OCI-LY3 (cell line): ENCODE results near the gene ARHGAP26.

Source experiments
- H2AFZ ChIP-seq: fragments of 200-600, 300-600 bp; shearing (Covaris generic); 2 replicates; pipeline ENCODE4 v1.6.0; 2014; ENCODE audit warnings: antibody characterized with exemption, low read depth, low read length
- H3K27ac ChIP-seq: fragments of 200-600, 300-600 bp; sonication (generic); 2 replicates; pipeline ENCODE4 v1.5.1; 2014; ENCODE audit warnings: mild to moderate bottlenecking, low read length, moderate library complexity, mixed read lengths
- H3K27me3 ChIP-seq: fragments of 200-600, 300-600 bp; sonication (generic); 2 replicates; pipeline ENCODE4 v1.6.1; 2014; ENCODE audit warnings: low read depth, low read length, mixed read lengths
- H3K36me3 ChIP-seq: fragments of 200-600, 300-600 bp; sonication (generic); replicated peaks from 2 replicates; pipeline ENCODE3; 2014; ENCODE audit warnings: low read depth, low read length, mixed read lengths
- H3K4me1 ChIP-seq: fragments of 300-600, 200-600 bp; sonication (generic); 2 replicates; pipeline ENCODE4 v1.6.1; 2014; ENCODE audit warnings: low read length, mixed read lengths
- H3K4me2 ChIP-seq: fragments of 200-600, 300-600 bp; sonication (generic); 2 replicates; pipeline ENCODE4 v1.6.1; 2014; ENCODE audit warnings: low read length, mixed read lengths
- H3K4me3 ChIP-seq: fragments of 300-600, 200-600 bp; sonication (generic); 2 replicates; pipeline ENCODE4 v1.5.1; 2014; ENCODE audit warnings: antibody characterized with exemption, mild to moderate bottlenecking, low read length, moderate library complexity
- H3K79me2 ChIP-seq: fragments of 300-600, 200-600 bp; shearing (Covaris generic); 2 replicates; pipeline ENCODE4 v1.6.1; 2014; ENCODE audit warnings: mild to moderate bottlenecking, low read length, mixed read lengths
- H3K9ac ChIP-seq: fragments of 300-600, 200-600 bp; shearing (Covaris generic); 2 replicates; pipeline ENCODE4 v1.6.0; 2014; ENCODE audit warnings: mild to moderate bottlenecking, low read length, moderate library complexity
- H3K9me3 ChIP-seq: fragments of 200-600, 300-600 bp; shearing (Covaris generic); 2 replicates; pipeline ENCODE4 v1.6.1; 2014; ENCODE audit warnings: low read length, mixed read lengths; ENCODE audit not compliant: insufficient read depth
- H4K20me1 ChIP-seq: fragments of 200-600, 300-600 bp; sonication (generic); 2 replicates; pipeline ENCODE4 v1.6.1; 2016; ENCODE audit warnings: low read length, mixed read lengths; ENCODE audit not compliant: insufficient read depth
- EZH2phosphoT487 ChIP-seq: fragments of 200-600 bp; shearing (Covaris generic); IDR thresholded peaks from 2 replicates; pipeline ENCODE4 v1.6.1; 2018; ENCODE audit warnings: antibody characterized with exemption, mixed run types, low read depth
- TF ChIP-seq, protein P1 (sequence below): fragments of 200-600, 300-600 bp; sonication (generic); IDR thresholded peaks from 2 replicates; pipeline ENCODE4 v1.5.1; 2014; ENCODE audit warnings: antibody characterized with exemption, low read length, low read depth

The ARHGAP26 gene

DNA sequence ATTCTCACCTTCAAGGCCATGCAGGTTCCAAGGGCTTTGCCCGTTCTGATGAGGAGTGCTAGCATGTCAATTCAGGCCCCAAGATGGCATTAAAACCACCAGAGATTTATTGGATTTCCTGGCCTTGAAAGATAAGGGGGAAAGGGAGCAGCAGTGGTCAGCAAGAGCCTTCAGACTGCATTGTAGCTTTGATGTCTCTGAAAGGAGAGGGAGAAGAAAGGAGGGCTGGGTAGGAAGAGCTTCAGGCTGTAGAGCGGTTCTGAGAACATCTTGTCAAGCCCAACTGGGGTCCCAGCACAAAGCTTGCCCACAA is 42.5 kb upstream of the ARHGAP26 start:
- Histone ChIP-seq H3K9ac (no peak overlapping the region), H3K27ac (no peak overlapping the region)

DNA sequence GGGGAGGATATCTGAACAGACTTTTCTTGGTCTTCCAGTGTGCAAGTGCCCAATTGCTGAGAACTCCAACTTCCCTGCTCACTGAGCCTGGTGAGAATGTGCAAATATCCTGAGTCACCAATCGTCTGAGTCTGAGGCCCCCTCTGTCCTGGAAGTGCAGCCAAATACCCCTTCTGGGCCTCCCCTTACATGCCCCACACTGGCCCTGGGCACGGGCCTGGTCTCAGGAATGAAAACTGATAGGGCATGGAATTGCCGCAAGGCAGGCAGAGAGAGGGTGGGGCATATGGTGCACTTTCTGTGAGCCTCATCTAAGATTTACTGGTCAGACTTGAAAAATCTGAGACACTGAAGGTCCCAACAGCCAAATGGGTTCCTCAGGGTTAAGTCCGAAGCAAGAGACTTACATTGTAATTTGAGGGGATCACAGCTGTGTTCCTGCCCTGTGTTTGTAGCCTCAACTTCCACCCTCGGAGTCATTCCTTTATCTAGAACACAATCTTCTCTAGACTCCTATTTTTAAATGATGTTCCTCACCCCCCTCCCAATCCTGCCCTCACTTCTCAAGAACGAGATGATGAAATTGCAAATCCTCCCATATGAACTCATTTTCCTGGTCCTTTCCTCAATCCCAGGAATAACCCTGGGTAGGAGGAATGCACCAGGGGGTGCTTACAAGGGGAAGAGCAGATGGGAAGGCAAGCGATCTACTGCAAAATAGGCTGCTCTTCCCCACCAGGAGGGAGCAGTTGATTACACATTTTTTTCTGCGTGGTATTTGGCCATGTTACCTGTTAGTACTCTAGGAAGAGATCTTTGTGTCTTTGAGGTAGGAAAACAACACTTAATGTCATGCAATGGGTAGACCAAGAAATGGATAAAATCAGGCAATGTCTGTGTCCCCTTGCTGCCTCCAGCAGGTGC is 34.6 kb upstream of the ARHGAP26 start:
- Histone ChIP-seq H3K27me3 (no peaks in the 10 kb centered on the region), H3K4me1 (peaks cover 14% of the 10 kb centered on the region), H3K9me3 (no peaks in the 10 kb centered on the region), H3K4me2 (no peak overlapping the region), H4K20me1 (no peaks in the 10 kb centered on the region), H2AFZ (no peak overlapping the region), H3K36me3 (no peaks in the 10 kb centered on the region), H3K79me2 (no peaks in the 10 kb centered on the region), H3K9ac (no peak overlapping the region), H3K27ac (no peak overlapping the region), H3K4me3 (no peak overlapping the region)
- TF ChIP-seq, protein P1, sequence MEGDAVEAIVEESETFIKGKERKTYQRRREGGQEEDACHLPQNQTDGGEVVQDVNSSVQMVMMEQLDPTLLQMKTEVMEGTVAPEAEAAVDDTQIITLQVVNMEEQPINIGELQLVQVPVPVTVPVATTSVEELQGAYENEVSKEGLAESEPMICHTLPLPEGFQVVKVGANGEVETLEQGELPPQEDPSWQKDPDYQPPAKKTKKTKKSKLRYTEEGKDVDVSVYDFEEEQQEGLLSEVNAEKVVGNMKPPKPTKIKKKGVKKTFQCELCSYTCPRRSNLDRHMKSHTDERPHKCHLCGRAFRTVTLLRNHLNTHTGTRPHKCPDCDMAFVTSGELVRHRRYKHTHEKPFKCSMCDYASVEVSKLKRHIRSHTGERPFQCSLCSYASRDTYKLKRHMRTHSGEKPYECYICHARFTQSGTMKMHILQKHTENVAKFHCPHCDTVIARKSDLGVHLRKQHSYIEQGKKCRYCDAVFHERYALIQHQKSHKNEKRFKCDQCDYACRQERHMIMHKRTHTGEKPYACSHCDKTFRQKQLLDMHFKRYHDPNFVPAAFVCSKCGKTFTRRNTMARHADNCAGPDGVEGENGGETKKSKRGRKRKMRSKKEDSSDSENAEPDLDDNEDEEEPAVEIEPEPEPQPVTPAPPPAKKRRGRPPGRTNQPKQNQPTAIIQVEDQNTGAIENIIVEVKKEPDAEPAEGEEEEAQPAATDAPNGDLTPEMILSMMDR = no peak
- TF ChIP-seq EZH2phosphoT487 = no peak

More for the DNA sequence above, 42.5 kb upstream of the ARHGAP26 start:
- Histone ChIP-seq H3K4me3 (no peak overlapping the region), H4K20me1 (no peaks in the 10 kb centered on the region), H3K4me2 (no peak overlapping the region), H3K27me3 (no peaks in the 10 kb centered on the region), H2AFZ (no peak overlapping the region), H3K9me3 (no peaks in the 10 kb centered on the region), H3K36me3 (no peaks in the 10 kb centered on the region), H3K79me2 (no peaks in the 10 kb centered on the region), H3K4me1 (peaks cover 22% of the 10 kb centered on the region)
- no peak for TF ChIP-seq EZH2phosphoT487
- TF ChIP-seq, protein P1 = no peak

DNA sequence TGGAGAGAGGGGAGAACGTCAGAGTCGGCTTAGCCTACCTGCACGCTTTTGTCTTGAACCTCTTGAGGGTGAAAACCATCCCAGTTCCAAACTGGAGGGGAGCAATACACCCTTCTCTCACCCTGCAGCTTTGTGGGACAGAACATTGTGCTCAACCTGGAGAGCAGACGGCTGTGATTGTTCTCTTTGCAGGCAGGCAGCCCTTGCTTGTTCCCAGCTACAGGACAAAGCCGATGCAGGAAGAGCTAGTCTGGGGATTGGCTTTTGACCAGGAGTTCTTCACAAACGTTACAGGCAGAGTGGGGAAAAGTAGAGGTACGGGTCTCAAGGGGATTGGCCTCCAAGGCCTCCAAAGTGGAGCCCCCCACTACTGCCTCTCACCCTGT is 33.9 kb upstream of the ARHGAP26 start:
- no peak overlapping the region for H3K27ac ChIP-seq
- TF ChIP-seq EZH2phosphoT487 = no peak
- TF ChIP-seq, protein P1 = no peak
- H3K79me2 ChIP-seq = no peaks in the 10 kb centered on the region
- H2AFZ ChIP-seq = no peak overlapping the region
- no peaks in the 10 kb centered on the region for H3K9me3 ChIP-seq
- no peak overlapping the region for H3K4me2 ChIP-seq
- no peak overlapping the region for H3K9ac ChIP-seq
- no peak overlapping the region for H3K4me3 ChIP-seq
- no peaks in the 10 kb centered on the region for H4K20me1 ChIP-seq
- no peaks in the 10 kb centered on the region for H3K36me3 ChIP-seq
- no peaks in the 10 kb centered on the region for H3K27me3 ChIP-seq
- peaks cover 14% of the 10 kb centered on the region for H3K4me1 ChIP-seq

DNA sequence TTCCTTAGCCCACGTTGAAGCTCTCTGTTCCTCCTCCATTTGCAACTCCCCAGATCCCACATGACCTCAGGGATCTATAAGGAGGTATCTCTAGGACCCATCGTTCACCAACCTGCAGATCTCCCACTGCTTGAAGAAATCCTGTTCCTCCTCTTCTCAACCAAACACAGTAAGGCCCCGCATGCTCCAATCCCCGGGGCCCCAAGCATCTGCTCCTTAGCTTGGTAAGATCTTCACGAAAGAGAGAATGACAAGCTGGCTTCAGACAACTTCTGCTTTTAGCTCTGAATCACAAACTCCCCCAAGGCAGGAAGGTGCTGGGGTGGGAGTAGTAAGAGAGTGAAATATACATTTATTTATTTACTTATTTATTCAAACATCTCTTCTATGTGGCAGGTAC is 33.0 kb upstream of the ARHGAP26 start:
- Histone ChIP-seq H3K27ac (no peak overlapping the region), H4K20me1 (no peaks in the 10 kb centered on the region), H3K79me2 (no peaks in the 10 kb centered on the region), H3K27me3 (no peaks in the 10 kb centered on the region), H3K4me3 (no peak overlapping the region), H3K36me3 (no peaks in the 10 kb centered on the region), H3K9me3 (no peaks in the 10 kb centered on the region), H3K9ac (peak overlapping the region; percentile 20; the same call in 1 of the 2 replicates), H3K4me1 (peaks cover 14% of the 10 kb centered on the region), H3K4me2 (peak overlapping the region; percentile 69), H2AFZ (peak overlapping the region; percentile 61; the same call in 1 of the 2 replicates)
- TF ChIP-seq, protein P1 = no peak
- no peak for TF ChIP-seq EZH2phosphoT487
